ENCODE data around the gene FGFRL1. TPM values are rescaled to one million over a fixed set of nuclear protein-coding genes. Genes with fewer than 3 reads are reported as not detected.

FGFRL1 gene
- polyA plus RNA-seq, 1 donor (not counting 4 experiments of a cell fraction or from before 2014, with no cell fraction given) = 2.8 TPM

DNA sequence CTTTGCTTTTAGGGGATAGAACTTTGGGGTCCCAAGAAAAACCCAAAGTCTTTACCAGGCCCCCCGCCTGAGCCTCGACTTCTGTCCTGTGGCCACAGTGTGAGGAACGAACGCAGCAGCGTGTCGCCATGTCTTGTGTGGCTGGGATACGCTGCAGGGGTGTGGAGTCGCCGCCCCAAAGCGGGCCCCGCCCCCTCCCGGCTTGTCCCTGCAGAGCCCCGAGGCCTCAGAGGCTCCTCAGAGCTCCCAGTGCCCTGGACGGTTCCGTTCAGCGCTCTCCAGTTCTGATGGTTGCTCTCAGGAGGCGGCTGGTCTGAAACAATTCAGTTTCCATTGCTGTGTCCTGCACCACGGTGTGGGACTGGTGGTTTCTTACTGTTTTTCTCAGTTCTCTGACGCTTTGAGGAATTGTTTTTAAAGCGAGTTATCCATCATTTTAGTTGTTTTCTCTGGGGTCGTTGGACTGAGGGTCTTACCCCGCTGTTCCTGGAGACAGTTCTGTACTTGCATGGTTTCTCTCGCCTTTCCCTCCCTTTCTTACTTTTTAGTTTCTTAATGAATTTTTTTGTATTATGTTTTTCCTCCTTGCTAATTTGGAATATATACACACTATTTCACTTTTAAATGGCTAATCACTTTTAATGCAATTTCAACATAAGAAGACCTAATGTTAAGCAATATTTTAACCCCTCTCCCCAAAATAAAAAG is 26.1 kb upstream of the FGFRL1 start:
- Histone ChIP-seq H4K20me1 (ENCODE audit: control insufficient read depth, extremely low read depth, insufficient read depth, low read length) (no peaks in the 10 kb centered on the region), H2AFZ (ENCODE audit: control insufficient read depth, low read length) (peak overlapping the region; percentile 75), H3K9ac (ENCODE audit: control insufficient read depth, extremely low read depth, insufficient read depth, low read length) (no peak overlapping the region), H3K4me3 (ENCODE audit: control insufficient read depth in 2 of 3, extremely low read depth in 1 of 3, insufficient read depth in 2 of 3, low read depth in 1 of 3, low read length in 3 of 3) (peak overlapping the region in 1 of 3 experiments; percentile 7), H3K27me3 (ENCODE audit: control insufficient read depth, extremely low read depth, insufficient read depth, low read length) (no peaks in the 10 kb centered on the region), H3K9me1 (ENCODE audit: control insufficient read depth, extremely low read depth, insufficient read depth, low read length) (no peaks in the 10 kb centered on the region), H3K79me2 (ENCODE audit: control insufficient read depth, insufficient read depth, low read length) (no peaks in the 10 kb centered on the region), H3K9me3 (ENCODE audit: control insufficient read depth, low read depth, low read length) (no peaks in the 10 kb centered on the region), H3K4me1 (ENCODE audit: control insufficient read depth, extremely low read depth, insufficient read depth, low read length) (peaks cover 11% of the 10 kb centered on the region), H3K4me2 (ENCODE audit: control insufficient read depth, extremely low read depth, insufficient read depth, low read depth, low read length) (peak overlapping the region; percentile 75), H3K27ac (ENCODE audit: control insufficient read depth, insufficient read depth, low read length) (no peak overlapping the region), H3K36me3 (ENCODE audit: control insufficient read depth in 2 of 2, extremely low read depth in 1 of 2, insufficient read depth in 2 of 2, low read length in 2 of 2) (no peaks in the 10 kb centered on the region)
- FAIRE-seq = no peak
- no peak for DNase-seq (ENCODE audit: low read depth, low spot score)
- dilution Hi-C loops (cut with MboI; ENCODE audit: extremely low pct_ligation_motif_present, low sequenced_read_pairs) = no loop called here
- TF ChIP-seq CTCF (optimal IDR thresholded peaks at IDR 0.05 in 1 of 3, IDR thresholded peaks at IDR 0.05 in 1 of 3, conservative IDR thresholded peaks at IDR 0.05 in 1 of 3; ENCODE audit: extremely low read depth in 1 of 3, insufficient read depth in 2 of 3, low read length in 3 of 3) (no peak), EZH2 (IDR thresholded peaks at IDR 0.05; ENCODE audit: low read length) (no peak)

DNA sequence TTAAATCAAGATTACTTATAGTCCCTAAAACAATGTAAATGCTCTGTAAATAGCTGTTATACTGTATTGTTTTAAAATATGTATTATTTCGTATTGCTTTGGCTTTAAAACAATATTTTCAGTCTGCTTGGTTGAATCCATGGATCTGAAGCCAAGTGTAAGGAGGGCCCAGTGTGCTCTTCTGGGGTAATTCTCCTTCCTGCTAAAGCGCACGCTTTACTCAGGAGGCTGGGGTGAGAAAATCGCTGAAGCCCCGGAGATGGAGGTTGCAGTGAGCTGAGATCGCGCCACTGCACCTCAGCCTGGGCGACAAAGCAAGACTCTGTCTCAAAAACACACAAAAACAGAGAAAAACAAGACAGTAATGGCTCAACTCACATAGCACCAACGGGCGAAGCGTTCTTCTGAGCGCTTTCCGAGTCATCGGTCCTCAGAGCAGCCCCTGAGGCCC is 25.0 kb upstream of the FGFRL1 start:
- Histone ChIP-seq H3K4me1 (ENCODE audit: control insufficient read depth, extremely low read depth, insufficient read depth, low read length) (peaks cover 11% of the 10 kb centered on the region), H3K27me3 (ENCODE audit: control insufficient read depth, extremely low read depth, insufficient read depth, low read length) (no peaks in the 10 kb centered on the region), H3K9me1 (ENCODE audit: control insufficient read depth, extremely low read depth, insufficient read depth, low read length) (no peaks in the 10 kb centered on the region), H3K79me2 (ENCODE audit: control insufficient read depth, insufficient read depth, low read length) (no peaks in the 10 kb centered on the region), H3K27ac (ENCODE audit: control insufficient read depth, insufficient read depth, low read length) (no peak overlapping the region), H3K36me3 (ENCODE audit: control insufficient read depth in 2 of 2, extremely low read depth in 1 of 2, insufficient read depth in 2 of 2, low read length in 2 of 2) (no peaks in the 10 kb centered on the region), H3K9me3 (ENCODE audit: control insufficient read depth, low read depth, low read length) (no peaks in the 10 kb centered on the region), H3K4me3 (ENCODE audit: control insufficient read depth in 2 of 3, extremely low read depth in 1 of 3, insufficient read depth in 2 of 3, low read depth in 1 of 3, low read length in 3 of 3) (peak overlapping the region; percentile 27 to 70 (median 53)), H3K4me2 (ENCODE audit: control insufficient read depth, extremely low read depth, insufficient read depth, low read depth, low read length) (peak overlapping the region; percentile 82), H2AFZ (ENCODE audit: control insufficient read depth, low read length) (peak overlapping the region; percentile 84), H4K20me1 (ENCODE audit: control insufficient read depth, extremely low read depth, insufficient read depth, low read length) (no peaks in the 10 kb centered on the region), H3K9ac (ENCODE audit: control insufficient read depth, extremely low read depth, insufficient read depth, low read length) (no peak overlapping the region)
- dilution Hi-C loops (cut with MboI; ENCODE audit: extremely low pct_ligation_motif_present, low sequenced_read_pairs) = no loop called here
- no peak for TF ChIP-seq CTCF (optimal IDR thresholded peaks at IDR 0.05 in 1 of 3, IDR thresholded peaks at IDR 0.05 in 1 of 3, conservative IDR thresholded peaks at IDR 0.05 in 1 of 3; ENCODE audit: extremely low read depth in 1 of 3, insufficient read depth in 2 of 3, low read length in 3 of 3)
- no peak for TF ChIP-seq EZH2 (IDR thresholded peaks at IDR 0.05; ENCODE audit: low read length)
- no peak for DNase-seq (ENCODE audit: low read depth, low spot score)
- FAIRE-seq = no peak

All from keratinocyte (primary cell).